ENCODE data around the gene HEY2. TPM values are rescaled to one million over a fixed set of nuclear protein-coding genes. Genes with fewer than 3 reads are reported as not detected.

The HEY2 gene
- total and polyA plus RNA-seq, 10 of the 15 experiments (the other 5 are each of a cell fraction or from before 2014, with no cell fraction given): 0.01 to 0.32 (median 0.08) TPM; not detected in 4

DNA sequence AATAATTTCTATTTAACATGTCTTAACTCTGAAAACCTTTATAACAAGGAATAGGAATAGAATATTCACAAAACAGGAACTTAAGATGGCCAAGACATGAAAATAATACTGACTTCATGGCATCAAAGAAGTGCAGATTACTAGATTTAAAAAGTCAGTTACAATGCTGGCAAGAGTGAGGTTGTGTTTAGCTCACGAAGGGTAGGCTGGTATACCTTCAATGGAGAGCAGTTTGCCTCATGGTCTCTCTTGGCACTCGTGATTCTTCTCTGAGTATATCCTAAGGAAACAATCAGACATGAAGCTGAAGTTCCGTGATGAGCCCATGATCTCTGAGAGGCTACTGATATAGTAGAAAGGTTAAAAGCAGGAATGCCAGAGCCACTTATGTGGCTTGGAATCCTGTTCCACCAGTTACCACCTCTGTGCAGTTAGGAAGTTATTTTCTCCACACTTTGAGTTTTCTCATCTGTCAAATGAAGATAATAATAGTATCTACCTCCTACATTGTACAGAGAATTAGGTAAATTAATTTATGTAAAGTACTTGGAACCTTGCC is 48.5 kb downstream of the HEY2 start:
- no peak for FAIRE-seq
- POLR2A ChIA-PET: interaction anchor here (1.0 to 7.4 kb wide), 6 partner anchors 10 to 37 kb away, joined by 3 to 36 read pairs (median 8); no protein-coding TSS in a partner anchor
- peak overlapping the region; percentile 79 for H3K27ac ChIP-seq (ENCODE audit: control insufficient read depth, insufficient read depth)
- no peaks in the 10 kb centered on the region for H3K9me3 ChIP-seq (replicated peaks; ENCODE audit: control insufficient read depth, insufficient read depth, low read length)
- no TSS peak for BruUV-seq (replicated peaks)
- peaks cover 49% of the 10 kb centered on the region for H3K4me1 ChIP-seq (ENCODE audit: control insufficient read depth, insufficient read depth, low read length)
- H3K27me3 ChIP-seq (replicated peaks in 1 of 2; ENCODE audit: control insufficient read depth in 2 of 2, insufficient read depth in 2 of 2, low read length in 1 of 2): no peaks in the 10 kb centered on the region
- peaks cover 85% of the 10 kb centered on the region for H3K79me2 ChIP-seq (ENCODE audit: control insufficient read depth, insufficient read depth, low read length)
- RAD21 ChIA-PET (ENCODE audit: unreplicated experiment): interaction anchor here (1.0 to 11.2 kb wide), 4 partner anchors 9 to 35 kb away, joined by 3 to 135 read pairs (median 14); no protein-coding TSS in a partner anchor
- no peak overlapping the region for H3K9ac ChIP-seq (ENCODE audit: control insufficient read depth, insufficient read depth, low read length)
- intact Hi-C loops (cut with micrococcal nuclease; ENCODE audit: unreplicated experiment): loop anchor here (5.0 kb wide), 1 partner anchor 189 kb away; the partner anchor contains the start of gene TRMT11
- in situ Hi-C loops (cut with MboI): loop anchor here (25.0 kb wide), 1 partner anchor 1489 kb away; no protein-coding TSS in a partner anchor
- DNase-seq (ENCODE audit: low read depth, low spot score): no peak
- TF ChIP-seq EZH2 (IDR thresholded peaks at IDR 0.05; ENCODE audit: borderline replicate concordance, control insufficient read depth, low read depth, low read length): no peak
- TF ChIP-seq TCF3 (IDR thresholded peaks at IDR 0.05; ENCODE audit: borderline replicate concordance, insufficient read depth, low read depth, low read length): no peak
- TF ChIP-seq BACH1 (IDR thresholded peaks at IDR 0.05; ENCODE audit: borderline replicate concordance): no peak
- TF ChIP-seq FOXM1 (IDR thresholded peaks at IDR 0.05; ENCODE audit: low read depth, low read length): 0 out of 2 replicates have a peak, but pooled peaks have one; percentile 11
- TF ChIP-seq EP300 (IDR thresholded peaks at IDR 0.05; ENCODE audit: borderline replicate concordance in 1 of 2, control insufficient read depth in 1 of 2, low read depth in 2 of 2, low read length in 2 of 2): 0 out of 4 replicates have a peak, but pooled peaks of 1 of the 2 experiments have one; percentile 15
- no peak for TF ChIP-seq KDM1A (IDR thresholded peaks at IDR 0.05; ENCODE audit: borderline replicate concordance)
- TF ChIP-seq MTA2 (IDR thresholded peaks at IDR 0.05; ENCODE audit: low read depth): no peak
- no peak for TF ChIP-seq CBX5 (IDR thresholded peaks at IDR 0.05; ENCODE audit: low read depth)
- TF ChIP-seq PAX8 (IDR thresholded peaks at IDR 0.05): no peak
- no peak for TF ChIP-seq STAT3 (IDR thresholded peaks at IDR 0.05; ENCODE audit: low read depth, low read length)
- TF ChIP-seq, protein P1, sequence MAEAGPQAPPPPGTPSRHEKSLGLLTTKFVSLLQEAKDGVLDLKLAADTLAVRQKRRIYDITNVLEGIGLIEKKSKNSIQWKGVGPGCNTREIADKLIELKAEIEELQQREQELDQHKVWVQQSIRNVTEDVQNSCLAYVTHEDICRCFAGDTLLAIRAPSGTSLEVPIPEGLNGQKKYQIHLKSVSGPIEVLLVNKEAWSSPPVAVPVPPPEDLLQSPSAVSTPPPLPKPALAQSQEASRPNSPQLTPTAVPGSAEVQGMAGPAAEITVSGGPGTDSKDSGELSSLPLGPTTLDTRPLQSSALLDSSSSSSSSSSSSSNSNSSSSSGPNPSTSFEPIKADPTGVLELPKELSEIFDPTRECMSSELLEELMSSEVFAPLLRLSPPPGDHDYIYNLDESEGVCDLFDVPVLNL (IDR thresholded peaks at IDR 0.05; ENCODE audit: low read depth, low read length): no peak
- no peak for TF ChIP-seq YY1 (IDR thresholded peaks at IDR 0.05; ENCODE audit: low read depth, low read length)
- ATAC-seq: peak; percentile 25
- CTCF ChIA-PET: interaction anchor here (1.0 to 23.8 kb wide), 10 partner anchors 11 to 197 kb away, joined by 3 to 505 read pairs (median 6); partner anchors contain the start of gene HINT3
- H2AFZ ChIP-seq (ENCODE audit: control insufficient read depth, low read depth, low read length): peak overlapping the region; percentile 45
- H3K36me3 ChIP-seq (ENCODE audit: control insufficient read depth in 2 of 2, insufficient read depth in 2 of 2, low read length in 1 of 2): no peaks in the 10 kb centered on the region; a peak in 1 of 4 replicates
- H3K4me2 ChIP-seq (ENCODE audit: control insufficient read depth, insufficient read depth): peak overlapping the region; percentile 97
- peak overlapping the region; percentile 26; the same call in 1 of the 2 replicates for H3K4me3 ChIP-seq
- H4K20me1 ChIP-seq (ENCODE audit: control insufficient read depth, insufficient read depth): no peaks in the 10 kb centered on the region
- WGBS (ENCODE audit: insufficient coverage, insufficient replicate concordance, low lambda C conversion rate, missing lambda C conversion rate): 97% methylated on average over 3 of the region's 3 CpGs
- SMC1A ChIA-PET (ENCODE audit: uncharacterized antibody, unreplicated experiment): interaction anchor here (1.0 to 12.8 kb wide), 8 partner anchors 13 to 189 kb away, joined by 3 to 325 read pairs (median 4); partner anchors contain the start of gene TRMT11
